K562 (cell line): ENCODE data around the gene LIX1. TPM values are rescaled to one million over a fixed set of nuclear protein-coding genes. Genes with fewer than 3 reads are reported as not detected.

Experiments used
- ESRRA ChIP-seq: fragments of 450-650 bp; IDR thresholded peaks from 2 replicates; pipeline ENCODE4 v1.6.1; 2014; ENCODE audit warnings: low read depth, mild to moderate bottlenecking, moderate library complexity, borderline replicate concordance
- FOXK1 ChIP-seq: sonication (generic); formaldehyde crosslinking; IDR thresholded peaks from 2 replicates; pipeline ENCODE4 v1.8.0; 2022; ENCODE audit warnings: missing genetic modification reagents, mild to moderate bottlenecking, borderline replicate concordance
- FUS ChIP-seq: fragments of 200-400 bp; formaldehyde crosslinking; optimal IDR thresholded peaks from 2 replicates; pipeline ENCODE3; 2017; ENCODE audit warnings: low read depth, low read length
- GATAD2B ChIP-seq: fragments of 450-650 bp; IDR thresholded peaks from 2 replicates; pipeline ENCODE4 v1.6.1; 2017; ENCODE audit warnings: mild to moderate bottlenecking, borderline replicate concordance
- HDAC3 ChIP-seq: fragments of 450-650 bp; IDR thresholded peaks from 2 replicates; pipeline ENCODE4 v1.6.1; 2018; ENCODE audit warnings: borderline replicate concordance, mild to moderate bottlenecking, moderate library complexity; ENCODE audit not compliant: partially characterized antibody
- HLTF ChIP-seq: fragments of 450-650 bp; IDR thresholded peaks from 2 replicates; pipeline ENCODE4 v1.6.1; 2016
- KDM2B ChIP-seq: fragments of 250-450 bp; sonication (Bioruptor Pico); IDR thresholded peaks from 2 replicates; pipeline ENCODE4 v1.8.0; 2021; ENCODE audit warnings: mild to moderate bottlenecking, moderate library complexity
- MAFF ChIP-seq: IDR thresholded peaks from 2 replicates; pipeline ENCODE4 v1.6.1; 2012; ENCODE audit warnings: low read length, improper control_type of control experiment
- MTA1 ChIP-seq: fragments of 450-650 bp; IDR thresholded peaks from 2 replicates; pipeline ENCODE4 v1.6.1; 2017; ENCODE audit warnings: borderline replicate concordance
- NCOA6 ChIP-seq: fragments of 450-650 bp; IDR thresholded peaks from 2 replicates; pipeline ENCODE4 v1.6.1; 2017; ENCODE audit warnings: mild to moderate bottlenecking
- POLR2B ChIP-seq: fragments of 450-650 bp; IDR thresholded peaks from 2 replicates; pipeline ENCODE4 v1.6.1; 2018; ENCODE audit warnings: low read depth; ENCODE audit not compliant: partially characterized antibody
- SAFB2 ChIP-seq: fragments of 200-400 bp; formaldehyde crosslinking; IDR thresholded peaks from 2 replicates; pipeline ENCODE4 v1.6.1; 2018; ENCODE audit warnings: borderline replicate concordance, low read length, low read depth, moderate library complexity; ENCODE audit not compliant: severe bottlenecking
- SFPQ ChIP-seq: fragments of 200-400 bp; formaldehyde crosslinking; IDR thresholded peaks from 2 replicates; pipeline ENCODE4 v1.6.1; 2017; ENCODE audit warnings: mild to moderate bottlenecking, low read depth, low read length, moderate library complexity
- SMC3 ChIP-seq: conservative IDR thresholded peaks from 2 replicates; pipeline ENCODE4 v1.6.1; 2011; ENCODE audit warnings: low read depth, low read length, improper control_type of control experiment; ENCODE audit not compliant: insufficient read depth
- SRSF7 ChIP-seq: fragments of 200-400 bp; formaldehyde crosslinking; optimal IDR thresholded peaks from 2 replicates; pipeline ENCODE3; 2017; ENCODE audit warnings: mild to moderate bottlenecking, low read depth, low read length
- TARDBP ChIP-seq: fragments of 450-650 bp; IDR thresholded peaks from 2 replicates; pipeline ENCODE4 v1.6.1; 2016
- TRIM24 ChIP-seq, 2 experiments: fragments of 450-650 bp; IDR thresholded peaks; 2 replicates each; pipeline ENCODE4 v1.6.1; 2016
- ZKSCAN1 ChIP-seq: fragments of 150-350 bp; IDR thresholded peaks from 2 replicates; pipeline ENCODE4 v1.6.1; 2016; ENCODE audit warnings: low read depth, low read length
- ZNF609 ChIP-seq: sonication (generic); formaldehyde crosslinking; IDR thresholded peaks from 2 replicates; pipeline ENCODE4 v1.8.1; 2023; ENCODE audit warnings: missing genetic modification reagents, mild to moderate bottlenecking, borderline replicate concordance
- ZNF717 ChIP-seq: fragments of 250-450 bp; sonication (Bioruptor Pico); IDR thresholded peaks from 2 replicates; pipeline ENCODE4 v1.5.0; 2021
- polyA plus RNA-seq, 8 experiments: library from polyadenylated mRNA; depleted of rRNA in 4 of 8; stranded (reverse) in 5 of 8; unstranded in 3 of 8; fragments of >200 nt; fragmentation: Nextera tagmentation in 2 of 8; fragmentation: Illumina TruSeq in 1 of 8; extraction: Ambion mirVana in 2 of 8; extraction: Trizol in 1 of 8; gene quantifications; 2 replicates each; pipeline versions ENCODE4 v1.2.1 to v1.2.3, GENCODE V29; 2011 to 2014; ENCODE audit warnings: inconsistent platforms in 1 of 8, missing spikeins in 1 of 8
- total RNA-seq, 7 experiments: library from RNA; depleted of rRNA in 6 of 7; stranded (reverse); fragments of >200 nt in 6 of 7; fragmentation: Illumina TruSeq in 2 of 7; extraction: Trizol in 2 of 7; gene quantifications; 2 replicates each; pipeline versions ENCODE4 v1.2.1 to v1.2.3, GENCODE V29; 2011 to 2021; ENCODE audit warnings: low replicate concordance in 1 of 7
- TF ChIP-seq, protein P1 (sequence below): fragments of 450-650 bp; IDR thresholded peaks from 2 replicates; pipeline ENCODE4 v1.6.1; 2018; ENCODE audit not compliant: partially characterized antibody

LIX1 gene
- total and polyA plus RNA-seq, 9 of the 15 experiments (the other 6 are each of a cell fraction or from before 2014, with no cell fraction given) = 0.01 to 0.18 TPM; not detected in 7

GRCh38 chr5:97157689-97158088 lies 15.3 kb upstream of the LIX1 start (continued):
- peak; percentile 35 to 62; a peak in 2 of 4 replicates for TF ChIP-seq TRIM24 (IDR thresholded peaks at IDR 0.05)
- peak; percentile 77; the same call in 1 of the 2 replicates for TF ChIP-seq HLTF
- TF ChIP-seq POLR2B = no peak
- no peak for TF ChIP-seq FOXK1
- TF ChIP-seq, protein P1, sequence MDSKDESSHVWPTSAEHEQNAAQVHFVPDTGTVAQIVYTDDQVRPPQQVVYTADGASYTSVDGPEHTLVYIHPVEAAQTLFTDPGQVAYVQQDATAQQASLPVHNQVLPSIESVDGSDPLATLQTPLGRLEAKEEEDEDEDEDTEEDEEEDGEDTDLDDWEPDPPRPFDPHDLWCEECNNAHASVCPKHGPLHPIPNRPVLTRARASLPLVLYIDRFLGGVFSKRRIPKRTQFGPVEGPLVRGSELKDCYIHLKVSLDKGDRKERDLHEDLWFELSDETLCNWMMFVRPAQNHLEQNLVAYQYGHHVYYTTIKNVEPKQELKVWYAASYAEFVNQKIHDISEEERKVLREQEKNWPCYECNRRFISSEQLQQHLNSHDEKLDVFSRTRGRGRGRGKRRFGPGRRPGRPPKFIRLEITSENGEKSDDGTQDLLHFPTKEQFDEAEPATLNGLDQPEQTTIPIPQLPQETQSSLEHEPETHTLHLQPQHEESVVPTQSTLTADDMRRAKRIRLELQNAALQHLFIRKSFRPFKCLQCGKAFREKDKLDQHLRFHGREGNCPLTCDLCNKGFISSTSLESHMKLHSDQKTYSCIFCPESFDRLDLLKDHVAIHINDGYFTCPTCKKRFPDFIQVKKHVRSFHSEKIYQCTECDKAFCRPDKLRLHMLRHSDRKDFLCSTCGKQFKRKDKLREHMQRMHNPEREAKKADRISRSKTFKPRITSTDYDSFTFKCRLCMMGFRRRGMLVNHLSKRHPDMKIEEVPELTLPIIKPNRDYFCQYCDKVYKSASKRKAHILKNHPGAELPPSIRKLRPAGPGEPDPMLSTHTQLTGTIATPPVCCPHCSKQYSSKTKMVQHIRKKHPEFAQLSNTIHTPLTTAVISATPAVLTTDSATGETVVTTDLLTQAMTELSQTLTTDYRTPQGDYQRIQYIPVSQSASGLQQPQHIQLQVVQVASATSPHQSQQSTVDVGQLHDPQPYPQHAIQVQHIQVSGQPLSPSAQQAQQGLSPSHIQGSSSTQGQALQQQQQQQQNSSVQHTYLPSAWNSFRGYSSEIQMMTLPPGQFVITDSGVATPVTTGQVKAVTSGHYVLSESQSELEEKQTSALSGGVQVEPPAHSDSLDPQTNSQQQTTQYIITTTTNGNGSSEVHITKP = no peak
- TF ChIP-seq MTA1 = no peak
- TF ChIP-seq ZNF609 = no peak
- no peak for TF ChIP-seq FUS
- TF ChIP-seq SMC3 = no peak
- TF ChIP-seq NCOA6 = no peak
- no peak for TF ChIP-seq TARDBP
- TF ChIP-seq HDAC3 = no peak
- no peak for TF ChIP-seq GATAD2B
- no peak for TF ChIP-seq SRSF7
- TF ChIP-seq KDM2B = no peak
- TF ChIP-seq MAFF = no peak
- no peak for TF ChIP-seq ESRRA
- TF ChIP-seq ZKSCAN1 = no peak
- no peak for TF ChIP-seq SAFB2
- no peak for TF ChIP-seq SFPQ
- no peak for TF ChIP-seq ZNF717 (CRISPR knock-in tag)
